ENCODE results near the gene ZFP14. TPM values are rescaled to one million over a fixed set of nuclear protein-coding genes. Genes with fewer than 3 reads are reported as not detected.
"Not testable (repeated sequence)": the region's sequence is repeated elsewhere in the genome, so short reads cannot be mapped to it uniquely, and the experiment has no call there.

Gene ZFP14
- total RNA-seq, 2 experiments from 2014 or later: 3.3 to 4.5 TPM

DNA sequence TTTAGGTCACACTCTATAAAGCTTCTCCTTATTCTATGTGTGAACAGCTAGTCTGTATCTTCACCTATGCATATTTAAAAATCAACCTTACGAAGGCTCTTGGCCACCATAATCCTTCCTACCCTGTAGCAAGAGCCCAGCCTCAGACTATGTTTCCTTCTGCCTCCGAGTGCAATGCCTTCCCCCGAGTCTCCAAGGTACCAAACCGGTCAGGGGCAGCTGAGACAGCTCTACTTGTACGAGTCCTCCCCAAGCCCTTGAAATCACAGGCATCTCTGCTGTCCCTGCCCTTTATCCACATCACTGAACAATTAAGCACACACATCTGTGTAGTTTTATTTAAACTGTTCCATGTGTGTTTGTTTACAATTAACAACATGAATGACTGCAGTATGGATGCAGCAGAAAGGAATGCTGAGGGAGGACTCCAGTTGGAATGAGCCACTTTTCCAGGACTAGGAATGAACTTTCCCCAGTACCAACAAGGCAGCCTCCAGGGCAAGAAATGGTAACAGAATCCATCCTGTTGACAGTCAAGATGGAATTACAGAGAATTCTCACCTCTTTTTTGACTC, 68.5 kb downstream of the ZFP14 start:
- not testable (repeated sequence) for DNase-seq; H3K27ac Mint-ChIP-seq; H3K27me3 Mint-ChIP-seq; ATAC-seq; H3K4me3 Mint-ChIP-seq; H3K4me1 Mint-ChIP-seq; H3K9me3 Mint-ChIP-seq (ENCODE audit: low read depth); H3K36me3 Mint-ChIP-seq
- CTCF ChIA-PET: interaction anchor here (1.2 kb wide), 1 partner anchor 540 kb away, joined by 3 read pairs; the partner anchor contains the start of gene ZNF345

DNA sequence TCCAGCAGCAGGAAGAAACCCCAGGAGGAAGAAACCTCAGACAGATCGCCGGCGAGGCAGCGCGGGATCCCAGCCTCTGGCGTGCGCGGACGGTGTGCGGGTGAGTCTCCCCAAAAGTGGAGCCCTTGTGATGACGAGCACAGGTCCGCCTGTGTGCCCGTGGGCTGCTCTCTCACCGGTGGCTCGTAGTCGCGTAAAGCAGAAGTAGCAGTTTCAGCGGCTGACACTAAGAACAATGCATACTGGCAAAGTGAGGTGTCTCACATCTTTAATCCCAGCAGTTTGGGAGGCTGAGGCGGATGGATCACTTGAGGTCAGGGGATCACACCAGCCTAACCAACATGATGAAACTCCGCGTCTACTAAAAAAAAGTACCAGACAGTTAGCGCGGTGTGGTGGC, 69.2 kb downstream of the ZFP14 start:
- not testable (repeated sequence) for H3K27me3 Mint-ChIP-seq; H3K9me3 Mint-ChIP-seq (ENCODE audit: low read depth); H3K36me3 Mint-ChIP-seq; H3K27ac Mint-ChIP-seq; DNase-seq; H3K4me1 Mint-ChIP-seq; ATAC-seq
- CTCF ChIA-PET: interaction anchor here (1.2 kb wide), 1 partner anchor 541 kb away, joined by 3 read pairs; the partner anchor contains the start of gene ZNF345
- H3K4me3 Mint-ChIP-seq: peak overlapping the region; percentile 41

DNA sequence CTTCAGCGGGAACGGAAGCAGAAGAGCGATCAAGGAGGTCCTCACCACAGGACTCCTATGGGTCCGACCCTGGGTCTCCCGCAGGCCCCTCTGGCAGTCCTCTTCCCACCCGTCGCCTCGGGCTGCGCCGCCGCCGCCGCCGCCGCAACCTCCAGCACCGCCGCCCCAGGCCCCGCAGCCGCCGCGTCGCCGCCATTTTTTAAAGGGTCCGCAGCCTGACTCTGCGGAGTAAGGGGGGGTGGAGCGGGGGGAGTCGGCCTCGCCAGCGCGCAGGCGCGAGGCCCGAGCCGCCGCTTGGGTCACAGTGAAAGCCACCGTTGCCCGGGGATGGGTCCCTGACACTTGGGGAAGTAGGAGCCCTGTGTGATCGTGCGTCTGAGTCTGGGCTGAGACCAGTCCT, 69.7 kb downstream of the ZFP14 start:
- H3K36me3 Mint-ChIP-seq; ATAC-seq; H3K4me1 Mint-ChIP-seq; H3K27me3 Mint-ChIP-seq; DNase-seq; H3K9me3 Mint-ChIP-seq (ENCODE audit: low read depth); H3K27ac Mint-ChIP-seq: not testable (repeated sequence)
- CTCF ChIA-PET: interaction anchor here (1.2 kb wide), 1 partner anchor 541 kb away, joined by 3 read pairs; the partner anchor contains the start of gene ZNF345
- peak overlapping the region; percentile 41 for H3K4me3 Mint-ChIP-seq

DNA sequence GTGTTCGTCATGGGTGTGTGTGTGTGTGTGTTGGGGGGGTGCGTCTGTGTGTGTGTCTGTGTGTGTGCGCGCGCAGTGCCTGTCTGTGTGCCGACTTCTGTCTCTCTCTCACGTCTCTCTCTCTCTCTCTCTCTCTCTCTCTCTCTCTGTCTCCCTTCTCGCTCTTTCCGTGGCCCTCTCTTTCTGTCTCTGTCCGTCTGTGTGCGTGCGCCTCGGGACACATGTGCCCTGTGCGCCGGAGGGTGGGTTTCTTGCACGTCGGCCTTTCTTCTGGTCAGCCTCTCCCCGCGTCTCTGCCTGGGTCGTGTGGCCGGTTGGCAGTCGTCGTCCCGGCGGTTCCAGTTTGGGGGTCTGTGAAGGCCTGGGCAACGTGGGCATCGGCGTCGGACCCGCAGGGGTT, 86.7 kb downstream of the ZFP14 start:
- H3K27ac Mint-ChIP-seq; H3K27me3 Mint-ChIP-seq; H3K36me3 Mint-ChIP-seq; ATAC-seq; CTCF ChIA-PET; H3K9me3 Mint-ChIP-seq (ENCODE audit: low read depth); DNase-seq; H3K4me1 Mint-ChIP-seq; H3K4me3 Mint-ChIP-seq: not testable (repeated sequence)

Other genes starting within 250 kb of the ZFP14 start
- gene CAPNS1, start 239.1 kb downstream of the ZFP14 start, total RNA-seq: 100 to 1,000 TPM; 411 to 479 TPM
- gene COX7A1, start 226.8 kb downstream of the ZFP14 start, total RNA-seq: not detected
- 1 to 10 TPM; 1.6 to 2.3 TPM for gene ZNF565, start 164.5 kb downstream of the ZFP14 start, total RNA-seq
- gene ZNF146, start 164.1 kb downstream of the ZFP14 start, total RNA-seq: 10 to 100 TPM; 55.1 to 75.6 TPM
- gene ZFP82, start 39.4 kb upstream of the ZFP14 start, total RNA-seq: 1 to 10 TPM; 5.3 to 5.9 TPM
- gene ZNF566, start 110.4 kb upstream of the ZFP14 start, total RNA-seq: 1 to 10 TPM; 6.6 to 7.5 TPM
- 10 to 100 TPM in 1 of 2 experiments, 1 to 10 TPM in 1; 9.3 to 11.7 TPM for gene ZNF260, start 149.1 kb upstream of the ZFP14 start, total RNA-seq
- 10 to 100 TPM; 11.8 to 16.8 TPM for gene ZNF529, start 194.1 kb upstream of the ZFP14 start, total RNA-seq
- 10 to 100 TPM; 11.2 to 12.4 TPM for gene ZNF382, start 226.1 kb upstream of the ZFP14 start, total RNA-seq

Data from activated CD8-positive, alpha-beta memory T cell treated with anti-CD3 and anti-CD28 coated beads, Interleukin-2, amount 10 ng/mL, durations not matched to agents 7 days and 5 days (primary cell).